SIG-M5 (cell line): ENCODE measurements around the gene MXD4.

Experiments
- DNase-seq: peaks from one replicate; lab custom pipeline; 2025; lab: John Stamatoyannopoulos, UW

Gene MXD4

DNA sequence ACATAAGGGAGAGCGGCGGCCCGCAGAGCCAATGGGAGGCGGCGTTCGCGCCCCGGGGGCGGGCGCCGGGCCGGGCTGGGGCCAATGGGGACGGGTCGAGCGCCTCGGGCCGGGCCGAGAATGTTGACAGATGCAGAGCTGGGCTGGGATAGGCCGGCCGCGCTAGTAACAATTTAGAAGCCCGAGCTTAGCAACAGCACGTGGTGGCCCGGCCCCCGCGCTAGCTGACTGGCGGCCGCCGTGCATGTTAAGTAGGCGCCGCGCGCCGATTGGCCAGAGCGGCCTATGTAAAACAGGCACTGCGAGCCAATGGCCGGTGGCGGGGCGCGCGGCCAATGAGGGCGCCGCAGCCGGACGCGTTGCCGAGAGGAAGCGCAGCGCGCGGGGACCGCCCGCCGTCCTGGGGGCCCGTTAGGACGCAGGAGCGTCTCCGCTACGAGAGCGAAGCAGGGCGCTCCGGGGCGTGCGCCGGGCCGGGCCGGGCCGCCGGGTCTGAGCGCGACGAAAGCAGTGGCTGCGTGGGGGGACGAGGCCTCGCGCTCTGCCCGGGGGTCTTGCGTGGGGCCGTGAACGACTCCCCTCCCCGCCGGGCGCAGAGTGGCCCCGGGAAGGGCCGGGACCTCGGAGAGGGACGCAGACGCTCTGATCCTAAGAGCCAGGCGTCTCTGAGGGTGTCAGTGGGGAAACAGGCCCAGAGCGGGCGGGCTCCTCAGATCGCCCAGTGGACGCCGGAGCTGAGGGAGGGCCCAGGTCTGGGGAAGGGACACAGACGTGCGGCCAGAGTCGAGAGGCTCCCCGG lies 435 bp upstream of the MXD4 start:
- DNase-seq, result peak; percentile 86

DNA sequence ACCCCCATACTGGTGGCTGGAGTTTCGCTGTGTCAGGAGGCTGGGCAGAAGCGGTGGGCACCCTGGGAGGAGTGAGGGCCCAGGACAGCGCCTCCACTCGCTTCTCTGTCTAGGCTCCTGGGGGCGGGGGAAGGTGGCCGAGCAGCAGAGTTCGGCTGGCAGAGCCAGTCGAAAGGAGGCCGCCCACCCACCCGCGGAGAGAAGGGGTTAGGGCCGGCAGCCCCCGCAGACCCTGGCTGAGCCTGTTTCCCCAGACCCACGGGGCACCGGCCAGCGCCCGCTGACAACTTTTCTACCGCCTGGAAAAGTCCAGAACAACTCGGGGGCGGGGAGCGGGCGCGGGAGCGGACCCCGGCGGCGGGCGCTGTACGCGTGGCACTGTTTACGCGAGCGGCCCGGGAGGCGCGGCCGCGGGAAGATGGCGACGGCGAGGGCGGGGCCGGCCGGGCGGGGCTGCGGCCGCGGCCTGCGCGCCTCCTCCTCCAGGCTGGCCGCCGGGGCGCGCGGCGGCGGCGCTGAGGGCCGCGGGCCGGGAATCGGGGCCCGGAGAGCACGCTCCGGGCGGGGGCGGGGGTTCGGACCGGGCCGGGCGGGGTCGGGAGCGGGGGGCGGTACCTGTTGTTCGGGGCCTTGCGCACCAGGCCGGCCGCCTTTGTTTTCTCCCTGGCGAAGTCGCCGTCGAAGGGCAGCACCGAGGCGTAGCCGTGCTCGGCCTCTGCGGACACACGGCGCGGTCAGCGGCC lies 628 bp downstream of the MXD4 start:
- DNase-seq, result no peak

DNA sequence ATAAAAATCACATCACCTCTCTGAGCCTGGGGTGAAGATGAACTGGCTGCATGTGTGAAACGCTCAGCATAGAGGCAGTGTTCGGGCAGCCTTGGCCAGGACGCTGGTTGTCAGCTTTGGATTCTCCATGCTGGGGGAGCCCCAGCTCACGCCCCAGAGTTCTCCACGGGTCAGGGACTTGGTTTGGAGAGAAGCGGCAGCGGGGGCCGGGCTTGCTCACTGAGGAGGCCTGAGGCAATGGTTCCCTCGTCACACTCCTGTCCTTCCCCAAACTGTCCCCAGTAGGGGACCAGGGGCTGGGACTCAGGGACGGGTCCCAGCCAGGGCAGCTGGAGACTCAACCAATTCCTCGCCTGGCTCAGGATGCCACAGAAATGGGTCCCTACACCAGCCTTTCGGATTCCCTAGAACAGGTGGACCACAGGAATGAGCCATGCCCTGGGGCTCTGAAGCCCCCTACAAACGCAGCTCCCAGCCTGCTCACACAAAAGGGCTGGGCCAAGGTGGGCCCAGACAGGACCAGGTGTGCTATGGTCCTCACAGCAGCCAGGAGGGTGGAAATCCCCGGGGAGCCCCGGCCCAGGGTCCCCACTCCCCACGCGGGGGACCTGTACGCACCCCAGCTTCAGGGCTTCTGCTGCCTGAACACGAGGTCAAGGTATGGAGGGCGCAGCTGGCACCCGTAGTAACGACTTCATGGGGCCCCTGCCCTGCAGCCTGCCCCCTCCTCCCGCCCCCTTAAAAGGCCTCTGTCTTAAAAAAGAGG lies 1.4 kb downstream of the MXD4 start:
- DNase-seq, result no peak

DNA sequence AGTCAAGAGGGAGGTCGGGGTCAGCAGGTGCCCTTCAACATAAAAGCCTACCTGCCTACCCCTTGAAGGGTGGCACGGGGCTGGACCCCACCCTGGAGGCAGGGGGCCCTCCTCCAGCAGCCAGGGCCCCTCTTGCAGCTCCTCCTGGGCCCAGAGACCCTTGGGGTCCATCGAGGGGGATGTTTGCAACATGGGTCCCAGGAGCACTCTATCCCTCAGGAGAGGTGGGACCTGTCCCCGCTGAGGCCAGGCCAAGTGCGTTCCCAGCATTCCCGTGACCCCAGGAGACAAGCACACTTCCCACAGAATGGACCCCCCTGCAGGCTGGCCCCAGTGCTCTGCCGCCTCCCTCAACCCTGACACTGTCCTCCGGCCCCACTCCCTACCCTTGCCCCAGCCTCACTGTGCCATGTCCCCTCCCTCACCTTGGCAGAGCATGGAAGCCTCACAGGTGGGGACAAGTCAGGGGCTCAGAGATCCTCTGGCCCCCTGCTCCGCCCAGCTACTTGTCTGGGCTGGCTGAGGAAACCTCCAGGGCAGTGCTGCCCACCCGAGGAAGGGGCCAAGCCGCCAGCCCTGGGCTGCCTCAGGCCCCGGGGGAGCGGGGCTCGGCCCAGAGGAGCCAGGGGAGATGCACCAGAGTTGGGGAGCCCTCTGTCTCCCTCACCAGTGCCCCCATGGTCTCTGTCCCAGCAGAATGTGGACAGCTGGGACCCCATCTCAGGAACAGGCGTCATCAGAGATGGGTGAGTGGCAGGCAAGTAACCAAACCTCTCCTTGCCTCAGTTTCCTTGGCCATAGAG lies 2.2 kb downstream of the MXD4 start:
- no peak for DNase-seq

DNA sequence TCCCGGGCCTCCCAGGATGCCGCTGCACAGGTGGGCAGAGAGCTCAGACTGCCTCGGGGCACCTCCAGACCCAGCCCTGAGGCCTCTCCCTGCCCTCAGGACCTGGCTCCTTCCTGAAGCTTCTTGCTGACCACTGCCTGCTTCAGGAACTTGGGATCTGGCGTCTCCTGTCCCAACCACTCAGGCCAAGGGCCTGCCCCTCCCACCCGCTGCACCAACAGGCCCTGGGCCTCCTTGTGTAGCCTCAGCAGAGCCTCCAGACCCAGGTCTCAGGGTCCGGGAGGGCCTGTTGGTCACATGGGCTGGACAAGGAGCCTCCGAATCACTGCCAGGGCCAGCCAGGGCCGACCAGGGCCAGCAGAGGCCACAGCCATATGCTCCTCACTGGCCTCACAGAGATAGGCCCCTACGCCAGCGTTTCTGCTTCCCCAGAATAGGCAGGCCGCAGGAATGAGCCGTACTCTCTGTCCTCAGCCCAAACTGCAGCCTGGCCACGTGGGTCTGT lies 2.8 kb downstream of the MXD4 start:
- no peak for DNase-seq

DNA sequence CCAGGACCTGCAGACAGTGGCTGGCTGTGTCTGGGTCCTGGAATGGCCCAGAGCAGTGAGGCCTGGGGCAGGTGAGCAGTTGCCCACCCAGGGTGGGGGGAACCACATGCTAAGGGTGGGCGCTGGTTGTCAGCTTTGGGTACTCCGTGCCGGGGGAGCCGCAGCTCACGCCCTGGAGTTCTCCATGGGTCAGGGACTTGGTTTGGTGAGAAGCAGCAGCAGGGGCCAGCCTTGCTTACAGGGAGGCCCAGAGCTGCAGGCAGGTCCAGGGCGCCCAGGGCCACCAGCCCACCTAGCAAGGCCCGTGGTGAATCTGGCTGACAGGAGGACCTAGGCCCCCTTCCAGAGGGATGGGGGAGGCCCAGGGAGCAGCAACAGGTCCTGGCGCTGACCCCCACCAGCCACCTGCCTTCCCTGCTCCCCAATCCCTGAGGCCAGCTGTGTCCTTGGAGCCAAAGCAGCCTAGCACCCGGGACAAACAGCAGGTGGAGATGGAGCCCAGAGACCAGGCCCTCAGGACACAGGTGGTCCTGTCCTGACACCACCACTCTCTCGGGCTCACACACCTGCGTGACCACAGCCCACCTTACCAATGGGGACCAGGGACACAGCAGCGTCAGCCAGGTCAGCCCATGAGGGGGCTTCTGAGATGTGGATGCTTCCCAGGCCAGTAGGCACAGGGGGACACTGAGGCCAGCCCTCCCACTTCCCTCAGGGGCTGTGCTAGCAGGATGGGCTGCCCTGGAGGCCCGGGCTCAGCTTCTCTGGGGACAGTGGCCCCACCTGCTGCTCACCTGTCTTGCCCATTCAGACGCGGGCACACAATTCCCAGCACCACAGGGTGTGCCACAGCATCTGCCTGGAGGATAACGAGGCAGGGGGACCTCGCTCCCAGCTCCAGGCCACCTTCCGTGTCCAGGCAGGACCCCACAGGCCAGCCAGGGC lies 3.5 kb downstream of the MXD4 start:
- DNase-seq, result no peak

DNA sequence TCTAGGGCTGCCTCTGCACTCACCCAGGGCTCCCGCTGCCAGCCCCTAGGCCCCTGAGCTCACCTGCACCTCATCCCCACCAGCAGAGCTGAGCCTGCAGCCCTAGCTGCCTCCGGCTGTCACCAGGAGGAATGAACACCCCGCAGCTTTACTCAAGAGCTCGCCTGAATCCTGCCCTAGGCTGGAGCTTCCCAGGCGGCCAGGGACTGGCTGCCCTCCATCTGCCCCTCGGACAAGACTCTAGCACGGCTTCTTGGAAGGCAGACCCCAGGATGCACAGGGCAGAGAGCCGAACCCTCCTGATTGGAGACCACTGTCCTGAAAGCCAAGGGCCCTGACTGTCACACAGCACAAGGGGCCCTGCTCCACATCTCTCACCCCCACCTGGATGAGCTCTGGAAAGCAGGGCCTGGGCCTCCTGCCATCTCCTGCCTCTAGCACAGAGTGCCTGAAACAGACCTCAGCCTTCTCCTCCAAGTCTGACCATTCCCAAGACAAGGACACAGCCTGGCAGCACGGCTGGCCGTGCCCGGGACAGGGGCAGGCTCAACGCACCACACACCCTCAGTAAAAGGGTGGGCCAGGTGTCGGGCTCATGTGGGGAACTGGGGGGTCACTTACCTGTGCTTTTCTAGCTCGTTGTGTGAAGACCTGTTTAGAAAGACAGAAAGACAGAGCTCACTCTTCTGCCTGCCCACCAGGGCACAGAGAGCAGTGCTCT lies 4.4 kb downstream of the MXD4 start:
- no peak for DNase-seq

DNA sequence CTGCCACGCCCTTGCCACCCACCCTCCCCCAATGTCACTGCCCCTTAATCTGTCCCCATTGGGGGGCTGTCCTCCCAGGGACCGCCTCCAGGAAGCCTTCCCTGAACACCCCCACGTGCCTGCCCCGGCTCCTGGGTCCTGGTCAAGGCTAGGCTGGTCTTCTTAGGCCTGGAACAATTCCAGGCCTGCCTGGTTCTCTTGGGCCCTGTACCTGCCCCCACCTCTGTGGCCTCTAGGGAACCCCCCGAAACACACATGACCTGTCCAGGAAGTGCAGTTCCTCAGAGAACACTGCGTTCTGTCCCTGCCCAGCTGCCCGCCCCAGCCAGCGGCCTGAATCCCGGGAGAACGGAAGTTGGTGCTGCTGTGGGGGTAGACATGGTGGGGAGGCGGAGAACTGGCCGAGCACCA lies 5.1 kb downstream of the MXD4 start:
- DNase-seq, result no peak

DNA sequence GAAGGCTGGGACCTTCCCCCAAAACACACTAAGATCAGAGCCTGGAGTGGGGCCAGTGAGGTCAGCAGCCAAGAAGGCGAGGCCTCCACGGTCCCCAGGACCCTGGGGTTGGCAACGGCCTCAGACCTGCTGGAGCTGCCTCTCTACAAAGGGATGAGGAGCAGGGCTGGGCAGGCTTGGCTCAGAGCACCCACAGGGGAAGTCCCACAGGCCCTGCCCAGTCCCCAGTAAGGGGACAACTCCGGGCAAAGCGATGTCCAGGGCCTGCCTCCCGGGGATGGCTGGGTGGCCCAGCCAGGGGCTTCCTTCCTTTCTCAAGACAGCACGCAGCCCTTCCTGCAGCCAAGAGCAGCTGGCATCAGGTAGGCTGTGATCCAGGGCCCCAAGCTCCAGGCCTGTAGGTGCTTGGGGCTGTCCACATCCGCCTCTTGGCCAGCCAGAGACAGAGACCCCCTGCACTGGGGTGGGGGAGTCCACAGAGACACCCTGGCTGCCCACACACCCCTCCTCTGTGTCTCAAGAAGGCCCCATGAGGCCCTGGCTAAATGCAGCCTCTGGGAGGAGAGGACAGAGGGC lies 5.7 kb downstream of the MXD4 start:
- DNase-seq, result no peak

DNA sequence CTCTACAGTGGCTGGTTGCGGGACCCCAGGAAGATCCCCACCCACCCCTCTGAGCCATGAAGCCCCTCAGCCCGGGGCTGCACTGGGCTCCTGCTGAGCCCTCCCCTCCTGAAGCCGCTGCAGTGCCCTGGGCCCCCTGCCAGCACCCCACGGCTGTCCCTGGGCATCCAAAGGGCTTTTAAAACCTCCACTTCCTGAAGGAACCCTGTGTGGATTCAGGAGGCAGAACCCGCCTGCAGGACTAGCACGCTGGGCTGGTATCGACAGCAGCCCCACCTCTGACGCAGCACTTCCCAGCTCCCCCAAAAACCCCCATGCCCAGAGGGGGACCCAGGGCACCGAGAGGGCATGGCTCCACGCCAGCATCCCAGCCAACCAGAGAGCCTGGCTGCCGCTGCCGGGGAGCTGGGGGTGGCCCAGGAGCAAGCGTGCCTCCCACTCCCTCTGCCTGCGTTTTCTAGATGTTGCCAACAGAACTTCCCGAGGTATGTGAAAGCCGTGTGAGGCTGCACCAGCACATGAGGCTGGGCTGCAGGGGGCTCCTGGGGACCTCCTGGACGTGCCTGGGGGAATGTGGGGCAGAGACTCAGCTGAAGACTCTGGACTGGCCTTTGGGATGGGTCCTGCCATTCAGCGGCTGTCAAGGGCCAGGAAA lies 6.3 kb downstream of the MXD4 start:
- no peak for DNase-seq

DNA sequence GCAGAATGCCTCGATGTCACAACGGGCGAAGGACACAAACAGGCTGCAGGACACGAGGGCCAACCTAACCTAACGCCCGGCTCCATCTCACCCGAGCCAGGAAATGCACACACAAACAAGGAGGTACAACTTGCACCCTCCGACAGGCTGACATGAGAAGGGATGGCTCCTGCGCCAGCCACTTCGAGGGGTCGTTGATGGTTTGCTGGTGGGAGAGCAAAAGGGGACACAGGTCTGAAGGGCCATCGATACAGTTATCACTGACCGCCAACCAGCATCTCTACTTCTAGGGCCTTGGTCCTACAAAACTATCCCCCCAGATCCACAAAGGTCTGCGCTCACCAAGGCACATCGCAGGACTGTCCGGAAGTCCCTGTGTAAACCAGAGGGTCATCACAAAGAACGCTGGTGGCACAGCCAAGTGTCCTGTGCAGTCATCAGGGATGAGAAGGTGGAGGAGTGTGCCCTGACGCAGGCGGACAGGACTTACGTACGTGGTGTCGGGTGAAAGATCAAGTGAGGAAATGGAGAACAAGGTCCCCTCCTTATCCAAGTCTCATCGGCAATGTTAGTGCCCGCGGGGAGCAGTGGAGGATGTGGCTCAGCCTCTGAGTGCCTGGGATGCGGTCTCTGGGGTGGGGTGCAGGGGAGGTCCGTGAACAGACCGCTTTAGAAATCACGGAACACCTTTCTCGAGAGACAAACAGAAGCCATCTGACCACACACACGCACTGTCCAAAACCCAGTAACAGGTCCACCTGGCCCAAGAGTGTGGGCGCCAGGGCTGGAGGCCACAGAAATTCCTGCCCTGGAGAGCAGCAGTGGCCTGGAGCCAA lies 7.0 kb downstream of the MXD4 start:
- DNase-seq, result no peak

DNA sequence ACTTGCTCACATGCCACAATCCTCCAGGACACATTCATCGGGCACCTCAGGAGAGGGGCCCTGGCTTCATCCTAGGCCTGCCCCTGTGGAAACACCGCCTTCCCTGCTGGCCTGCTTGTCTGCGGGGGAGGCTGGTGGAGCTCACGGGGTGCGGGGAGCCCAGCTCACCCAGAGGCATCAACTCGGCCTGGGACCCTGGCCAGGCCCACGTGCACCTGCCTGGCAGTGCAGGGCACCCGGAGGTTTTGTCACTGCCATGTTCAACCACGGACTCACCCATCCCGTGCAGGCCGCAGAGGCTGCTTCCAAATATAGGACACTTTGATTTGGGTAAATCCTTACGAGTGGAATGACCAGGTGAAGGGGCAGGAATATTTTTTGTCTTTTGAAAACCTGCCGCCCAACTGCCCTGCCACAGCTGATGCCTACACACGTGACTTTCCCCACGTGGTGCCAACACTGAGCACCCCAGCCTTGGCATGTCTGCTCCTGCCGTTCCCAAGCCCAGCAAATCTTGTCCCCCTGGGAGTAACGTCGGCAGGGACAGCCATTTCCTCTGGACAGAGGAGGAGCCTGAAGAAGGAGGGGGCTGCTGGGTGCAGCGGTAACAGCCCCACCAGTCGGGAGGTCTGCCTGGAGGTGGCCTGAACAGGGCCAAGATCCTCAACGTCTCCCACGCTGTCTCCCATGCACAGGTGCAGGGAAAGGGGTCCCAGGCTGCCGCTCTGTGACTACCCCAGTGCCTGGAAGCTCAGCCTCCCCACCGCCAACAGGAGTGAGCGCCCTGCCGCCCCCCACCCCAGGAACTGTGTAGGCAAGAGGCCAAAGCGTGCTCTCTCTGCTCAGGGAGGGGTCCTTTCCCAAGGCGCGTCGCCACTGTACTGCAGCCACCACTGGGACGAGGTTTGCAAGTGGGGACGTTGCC lies 8.5 kb downstream of the MXD4 start:
- DNase-seq, result no peak

DNA sequence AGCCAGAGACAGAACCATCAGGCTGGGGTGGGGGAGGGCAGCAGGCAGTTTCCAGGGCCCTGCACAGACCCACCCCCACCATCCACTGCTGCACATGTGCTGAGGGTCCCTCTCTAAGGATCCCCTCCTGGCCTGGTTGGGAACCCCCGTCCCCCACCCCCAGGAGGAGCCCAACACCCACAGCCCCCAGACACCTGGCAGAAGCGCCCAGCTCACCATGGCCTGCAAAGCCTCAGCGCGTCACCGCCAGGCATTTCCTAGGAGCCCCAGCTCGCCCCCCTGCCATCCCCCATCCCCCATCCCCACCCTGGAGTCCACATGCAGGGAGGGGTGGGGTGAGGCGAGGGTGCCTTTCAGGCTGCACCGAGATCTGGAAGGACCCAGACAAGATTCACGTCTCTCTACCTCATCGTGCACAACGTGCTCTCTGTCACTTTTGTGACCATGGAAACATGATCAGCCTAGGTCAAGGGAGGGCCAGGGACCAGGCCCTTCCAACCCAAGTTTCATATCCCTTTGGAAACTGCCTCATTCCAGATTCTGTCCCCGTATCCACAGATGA lies 9.3 kb downstream of the MXD4 start:
- DNase-seq, result no peak

DNA sequence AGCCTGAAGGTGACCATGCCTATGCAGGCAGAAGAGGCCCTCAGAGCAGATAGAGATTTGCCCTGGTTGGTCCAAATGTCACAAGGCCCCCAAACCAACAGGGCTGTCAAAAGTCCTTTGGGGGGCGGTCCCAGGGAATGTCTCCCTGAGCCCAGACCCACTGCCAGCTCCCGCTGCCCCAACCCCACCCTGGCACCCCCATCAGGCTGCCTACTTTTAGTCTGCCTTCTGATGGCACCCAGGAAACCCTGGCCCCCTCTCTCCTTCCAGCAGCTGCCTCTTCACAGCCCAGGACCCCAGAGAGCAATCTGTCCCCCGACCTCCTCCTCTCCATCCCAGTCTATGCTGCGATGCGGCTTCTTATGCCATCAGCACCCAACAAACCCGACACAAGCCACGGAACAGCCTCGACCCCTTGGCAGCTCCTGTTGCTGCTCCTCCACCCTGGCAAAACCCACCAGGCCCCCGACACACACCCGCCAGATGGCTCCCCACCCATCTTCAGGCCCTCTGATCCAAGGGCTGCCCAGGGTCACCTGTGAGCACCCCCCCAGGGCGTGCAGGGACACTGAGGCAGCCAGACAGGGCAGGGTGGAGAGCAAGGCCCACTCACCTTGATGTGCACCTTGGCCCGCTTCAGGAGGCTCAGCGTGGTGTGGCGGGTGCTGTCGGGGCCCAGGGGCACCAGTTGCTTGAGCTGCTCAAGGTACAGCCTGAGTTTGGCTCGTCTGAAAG lies 9.9 kb downstream of the MXD4 start:
- DNase-seq, result no peak

DNA sequence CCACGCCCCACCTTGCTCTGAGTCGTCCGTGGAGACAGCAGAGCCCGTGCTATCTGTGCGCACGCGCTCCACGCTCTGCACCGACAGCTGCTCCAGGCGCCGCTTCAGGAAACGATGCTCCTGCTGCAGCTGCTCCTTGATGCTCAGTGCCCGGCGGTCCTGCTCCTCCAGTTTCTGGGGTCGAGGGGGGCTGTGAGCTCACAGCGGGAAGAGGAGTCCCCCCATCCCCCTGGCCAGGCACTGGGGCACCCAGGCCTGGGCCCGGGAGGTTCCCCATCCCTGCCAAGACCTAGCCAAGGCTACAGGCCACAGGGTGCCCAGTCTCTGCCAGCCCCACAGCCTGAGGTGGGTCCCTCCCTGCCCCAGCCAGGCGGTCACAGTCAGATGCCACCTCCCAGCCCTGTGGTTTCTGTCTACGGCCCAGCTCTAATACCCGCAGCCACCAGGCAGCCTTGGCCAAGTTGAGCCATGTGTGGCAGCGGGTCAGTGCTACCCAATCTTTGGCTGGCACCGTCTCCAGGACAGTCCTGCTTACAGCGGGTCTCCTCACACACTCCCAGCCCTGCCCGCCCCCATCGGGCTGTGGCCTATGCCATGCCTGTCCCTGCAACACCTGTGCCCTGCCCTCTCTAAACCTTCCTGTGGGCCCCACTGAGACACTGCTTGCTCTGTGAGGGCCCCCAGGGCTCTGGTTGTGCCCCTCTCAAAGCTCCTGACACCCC lies 10.7 kb downstream of the MXD4 start:
- DNase-seq, result no peak
